ENCODE results near the gene XYLT1. TPM values are rescaled to one million over a fixed set of nuclear protein-coding genes. Genes with fewer than 3 reads are reported as not detected.

Gene XYLT1
- total and polyA plus RNA-seq, 2 of the 8 experiments (the other 6 are each of a cell fraction or from before 2014, with no cell fraction given) = 6.6 to 25.4 TPM

DNA sequence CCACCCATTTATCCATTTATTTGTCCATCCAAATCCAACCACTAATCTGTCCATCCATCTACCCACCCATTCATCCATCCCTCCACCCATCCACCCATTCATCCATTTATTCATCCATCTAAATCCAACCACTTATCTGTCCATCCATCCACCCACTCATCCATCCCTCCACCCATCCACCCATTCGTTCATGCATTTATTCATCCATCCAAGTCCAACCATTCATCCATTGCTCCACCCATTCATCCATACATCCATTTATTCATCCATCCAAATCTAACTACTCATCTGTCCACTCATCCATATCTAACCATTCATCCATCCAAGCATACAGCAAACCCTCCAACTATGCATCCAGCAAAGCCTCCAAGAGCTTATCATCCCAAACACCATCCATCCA lies 267.3 kb downstream of the XYLT1 start:
- FAIRE-seq = no peak
- Histone ChIP-seq H2BK20ac (ENCODE audit: low read length) (no peak overlapping the region), H3K36me3 (ENCODE audit: control insufficient read depth in 2 of 4, insufficient read depth in 4 of 4, low read length in 3 of 4) (peaks cover 0 to 3% (median 0%) of the 10 kb centered on the region in 4 experiments; a peak in 1 of 8 replicates), H2BK120ac (replicated peaks; ENCODE audit: low read depth, low read length) (no peak overlapping the region), H2BK12ac (ENCODE audit: low read depth, low read length) (no peak overlapping the region), H2BK5ac (ENCODE audit: low read depth, low read length) (no peak overlapping the region), H2AK5ac (ENCODE audit: low read depth, low read length) (no peak overlapping the region), H3K56ac (replicated peaks; ENCODE audit: insufficient read length, low read depth, low read length) (no peak overlapping the region), H4K5ac (ENCODE audit: insufficient read length, low read depth, low read length) (no peak overlapping the region), H3K27me3 (replicated peaks in 1 of 4; ENCODE audit: control insufficient read depth in 3 of 4, extremely low read depth in 1 of 4, insufficient read depth in 3 of 4, low read length in 3 of 4) (no peaks in the 10 kb centered on the region), H3K23ac (ENCODE audit: insufficient read length) (no peak overlapping the region), H3K79me2 (ENCODE audit: control insufficient read depth in 1 of 2, insufficient read depth in 2 of 2, low read length in 2 of 2) (no peaks in the 10 kb centered on the region), H2AFZ (ENCODE audit: low read length) (no peak overlapping the region), H3K9me3 (ENCODE audit: insufficient read depth in 2 of 2, low read depth in 1 of 2, low read length in 1 of 2) (no peaks in the 10 kb centered on the region), H4K20me1 (replicated peaks in 1 of 2; ENCODE audit: control insufficient read depth in 1 of 2, insufficient read depth in 2 of 2, low read length in 2 of 2) (no peaks in the 10 kb centered on the region), H2BK15ac (ENCODE audit: low read length) (no peak overlapping the region), H3K79me1 (ENCODE audit: low read depth, low read length) (0 out of 2 replicates have a peak, but pooled peaks cover 2% of the 10 kb centered on the region), H4K91ac (replicated peaks; ENCODE audit: insufficient read length, low read length) (no peak overlapping the region), H3K4me1 (replicated peaks in 1 of 4; ENCODE audit: control insufficient read depth in 3 of 4, insufficient read depth in 4 of 4, low read length in 3 of 4) (peaks cover 2 to 18% (median 8%) of the 10 kb centered on the region in 4 experiments; a peak in 6 of 7 replicates), H3K27ac (ENCODE audit: low read depth, low read length) (no peak overlapping the region), H4K8ac (ENCODE audit: extremely low read depth, insufficient read depth, low read length) (no peak overlapping the region), H3K4ac (replicated peaks; ENCODE audit: insufficient read length, low read depth, low read length) (no peak overlapping the region), H3K14ac (ENCODE audit: insufficient read length) (no peak overlapping the region), H3K4me3 (ENCODE audit: extremely low read depth in 1 of 4, insufficient read depth in 2 of 4, low read depth in 3 of 4, low read length in 4 of 4) (no peak overlapping the region), H3K9ac (replicated peaks in 1 of 4; ENCODE audit: extremely low read depth in 1 of 4, low read depth in 3 of 4, low read length in 3 of 4) (no peak overlapping the region), H3K18ac (ENCODE audit: extremely low read depth, low read length) (no peak overlapping the region), H3K23me2 (ENCODE audit: low read depth, low read length) (peaks cover 5% of the 10 kb centered on the region; the same call in 1 of the 2 replicates), H3K4me2 (ENCODE audit: insufficient read depth in 1 of 2, low read depth in 2 of 2, low read length in 2 of 2) (no peak overlapping the region)
- ChIA-PET CTCF (ENCODE audit: partially characterized antibody) (interaction anchor here (1.2 to 3.6 kb wide), 3 partner anchors 9 to 213 kb away, joined by 3 to 28 read pairs (median 5); no protein-coding TSS in a partner anchor), POLR2A (ENCODE audit: partially characterized antibody) (no interaction called here)
- WGBS, 2 experiments (ENCODE audit: extremely low coverage in 1 of 2, insufficient coverage in 1 of 2, insufficient read length in 1 of 2, insufficient replicate concordance in 2 of 2, low coverage in 1 of 2, low lambda C conversion rate in 2 of 2, missing lambda C conversion rate in 1 of 2) = 82% methylated on average over 1 of the region's 1 CpG; no CpG with 5 or more reads in 1 of the 2 experiments
- no peak for DNase-seq (ENCODE audit: low read depth in 1 of 2, low spot score in 2 of 2)
- TF ChIP-seq E2F6 (IDR thresholded peaks at IDR 0.05) = no peak
- no peak for TF ChIP-seq EP300 (IDR thresholded peaks at IDR 0.05; ENCODE audit: borderline replicate concordance in 1 of 2, low read depth in 2 of 2, low read length in 2 of 2)
- no peak for TF ChIP-seq ASH2L (IDR thresholded peaks at IDR 0.05; ENCODE audit: low read length)
- no peak for TF ChIP-seq NRF1 (IDR thresholded peaks at IDR 0.05; ENCODE audit: low read depth, low read length)
- no peak for TF ChIP-seq SAP30 (IDR thresholded peaks at IDR 0.05; ENCODE audit: insufficient read depth, insufficient replicate concordance, low read length)
- no peak for TF ChIP-seq POU5F1 (IDR thresholded peaks at IDR 0.05; ENCODE audit: low read depth, low read length)
- no peak for TF ChIP-seq RAD21 (IDR thresholded peaks at IDR 0.05 in 1 of 2, conservative IDR thresholded peaks at IDR 0.05 in 1 of 2; ENCODE audit: low read depth in 2 of 2, low read length in 2 of 2)
- TF ChIP-seq GABPA (IDR thresholded peaks at IDR 0.05; ENCODE audit: borderline replicate concordance, insufficient read depth, low read length) = no peak
- no peak for TF ChIP-seq KDM5A (IDR thresholded peaks at IDR 0.05; ENCODE audit: low read length)
- no peak for TF ChIP-seq SP4 (IDR thresholded peaks at IDR 0.05; ENCODE audit: low read length)
- no peak for TF ChIP-seq PHF8 (conservative IDR thresholded peaks at IDR 0.05; ENCODE audit: low read depth, low read length)
- TF ChIP-seq CTBP2 (IDR thresholded peaks at IDR 0.05; ENCODE audit: borderline replicate concordance, insufficient read depth, insufficient read length, low read length) = no peak
- no peak for TF ChIP-seq TEAD4 (IDR thresholded peaks at IDR 0.05; ENCODE audit: low read depth, low read length)

Data from H1 (cell line).